Trophoblast cell (in vitro differentiated cells and primary cell): Measurements from ENCODE around the gene PBX1.

Experiments used
- DNase-seq, 2 donors: peaks; one replicate each; pipeline ENCODE4 v3.0.0-alpha.2; 2016
- H2AFZ ChIP-seq: 2 replicates; pipeline ENCODE4 v1.6.1; 2013; ENCODE audit warnings: low read length, moderate library complexity, mild to moderate bottlenecking; ENCODE audit not compliant: insufficient read depth, poor library complexity
- H2AK5ac ChIP-seq: 2 replicates; pipeline ENCODE4 v1.6.1; 2013; ENCODE audit warnings: mild to moderate bottlenecking, low read length
- H2BK120ac ChIP-seq: 2 replicates; pipeline ENCODE4 v1.6.1; 2013; ENCODE audit warnings: low read length, mild to moderate bottlenecking, moderate library complexity; ENCODE audit not compliant: insufficient read depth, poor library complexity
- H2BK12ac ChIP-seq: 2 replicates; pipeline ENCODE4 v1.6.1; 2013; ENCODE audit warnings: mild to moderate bottlenecking, low read length, moderate library complexity
- H2BK5ac ChIP-seq: 2 replicates; pipeline ENCODE4 v1.6.1; 2013; ENCODE audit warnings: low read length, low read depth, moderate library complexity, mild to moderate bottlenecking; ENCODE audit not compliant: poor library complexity
- H3K14ac ChIP-seq: 2 replicates; pipeline ENCODE4 v1.6.1; 2013; ENCODE audit warnings: mild to moderate bottlenecking, low read length
- H3K18ac ChIP-seq: 2 replicates; pipeline ENCODE4 v1.6.1; 2013; ENCODE audit warnings: mild to moderate bottlenecking, low read length
- H3K23ac ChIP-seq: 2 replicates; pipeline ENCODE4 v1.6.1; 2013; ENCODE audit warnings: low read length
- H3K27ac ChIP-seq: 2 replicates; pipeline ENCODE4 v1.5.1; 2013; ENCODE audit warnings: low read depth, mild to moderate bottlenecking, inconsistent platforms, low read length, moderate library complexity
- H3K27me3 ChIP-seq: 2 replicates; pipeline ENCODE4 v1.6.1; 2013; ENCODE audit warnings: inconsistent platforms, mild to moderate bottlenecking, low read length, moderate library complexity; ENCODE audit not compliant: insufficient read depth
- H3K36me3 ChIP-seq, 2 experiments: 1 replicate in 1 of 2; 2 replicates in 1 of 2; pipeline ENCODE4 v1.6.1; 2013; ENCODE audit warnings: low read length in 2 of 2, mild to moderate bottlenecking in 2 of 2, moderate library complexity in 1 of 2; ENCODE audit not compliant: insufficient read depth in 2 of 2, control insufficient read depth in 1 of 2
- H3K4ac ChIP-seq: 2 replicates; pipeline ENCODE4 v1.6.1; 2013; ENCODE audit warnings: low read depth, mild to moderate bottlenecking, low read length, moderate library complexity
- H3K4me1 ChIP-seq, 2 experiments: 1 replicate in 1 of 2; 2 replicates in 1 of 2; pipeline ENCODE4 v1.6.1; 2013; ENCODE audit warnings: low read length in 2 of 2, mild to moderate bottlenecking in 2 of 2, moderate library complexity in 1 of 2; ENCODE audit not compliant: insufficient read depth in 2 of 2, control insufficient read depth in 1 of 2
- H3K4me2 ChIP-seq: 2 replicates; pipeline ENCODE4 v1.6.1; 2013; ENCODE audit warnings: inconsistent platforms, mild to moderate bottlenecking, low read length, moderate library complexity
- H3K4me3 ChIP-seq: 2 replicates; pipeline ENCODE4 v1.5.1; 2013; ENCODE audit warnings: mild to moderate bottlenecking, low read depth, low read length, inconsistent platforms
- H3K79me1 ChIP-seq: one replicate; pipeline ENCODE4 v1.6.1; 2013; ENCODE audit warnings: low read length
- H3K79me2 ChIP-seq: 2 replicates; pipeline ENCODE4 v1.6.1; 2013; ENCODE audit warnings: low read length, mild to moderate bottlenecking; ENCODE audit not compliant: control insufficient read depth, insufficient read depth, poor library complexity
- H3K9ac ChIP-seq: 2 replicates; pipeline ENCODE4 v1.6.1; 2013; ENCODE audit warnings: mild to moderate bottlenecking, low read length
- H3K9me3 ChIP-seq: 2 replicates; pipeline ENCODE4 v1.6.1; 2013; ENCODE audit warnings: low read depth, mild to moderate bottlenecking, control low read depth, inconsistent platforms, low read length; ENCODE audit not compliant: insufficient read depth
- H4K12ac ChIP-seq: 2 replicates; pipeline ENCODE4 v1.6.1; 2013; ENCODE audit warnings: low read depth, mild to moderate bottlenecking, low read length, moderate library complexity
- H4K8ac ChIP-seq: 2 replicates; pipeline ENCODE4 v1.6.1; 2013; ENCODE audit warnings: low read depth, mild to moderate bottlenecking, low read length, moderate library complexity
- H4K91ac ChIP-seq: one replicate; pipeline ENCODE4 v1.6.1; 2013; ENCODE audit warnings: low read depth, mild to moderate bottlenecking, low read length, moderate library complexity
- WGBS: extraction: QIAGEN DNeasy Blood & Tissue Kit; methylation state at CpG from one replicate; pipeline ENCODE4 v1.1.7; 2013; ENCODE audit warnings: missing lambda C conversion rate; ENCODE audit not compliant: insufficient read length, insufficient coverage; ENCODE audit errors: extremely low coverage; 5-methylcytosine and 5-hydroxymethylcytosine counted together

Gene PBX1

DNA sequence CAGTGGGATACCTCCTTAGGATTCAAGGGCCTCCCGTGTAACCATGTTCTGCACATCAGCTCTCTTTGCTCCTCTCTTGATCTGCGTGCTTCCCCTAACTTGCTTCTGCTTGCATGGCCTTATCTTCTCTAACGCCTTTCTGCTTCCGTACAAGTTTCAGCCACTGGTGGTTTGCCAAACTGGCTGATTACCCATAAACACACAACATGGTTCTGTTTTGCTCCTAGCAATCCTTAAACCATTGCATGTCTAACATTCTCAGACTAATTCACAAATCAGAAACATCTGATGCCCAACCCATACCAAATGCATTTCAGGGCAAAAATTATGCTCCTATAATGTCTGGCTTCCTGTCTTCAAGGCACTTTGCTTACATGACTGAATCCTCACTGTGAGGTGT, 166.4 kb downstream of the PBX1 start:
- DNase-seq, result peak in 1 of 2 donors; percentile 56
- no CpG with 5 or more reads among the region's 4 CpGs for WGBS
- H3K4me2 ChIP-seq, result no peak overlapping the region
- H3K36me3 ChIP-seq, result no peaks in the 10 kb centered on the region
- no peak overlapping the region for H2BK5ac ChIP-seq
- no peak overlapping the region for H3K4me3 ChIP-seq
- peaks cover 1% of the 10 kb centered on the region for H3K9me3 ChIP-seq
- H2AK5ac ChIP-seq, result no peak overlapping the region
- H2BK120ac ChIP-seq, result peak overlapping the region; percentile 10
- peak overlapping the region; percentile 51 for H3K18ac ChIP-seq
- H3K23ac ChIP-seq, result no peak overlapping the region
- no peak overlapping the region for H3K4ac ChIP-seq
- H3K14ac ChIP-seq, result no peak overlapping the region
- no peak overlapping the region for H3K27ac ChIP-seq
- H3K27me3 ChIP-seq, result no peaks in the 10 kb centered on the region
- H2AFZ ChIP-seq, result no peak overlapping the region
- H3K79me2 ChIP-seq, result no peaks in the 10 kb centered on the region
- peaks cover 4 to 15% of the 10 kb centered on the region in 2 experiments for H3K4me1 ChIP-seq
- H4K12ac ChIP-seq, result no peak overlapping the region
- peak overlapping the region; percentile 6 for H4K91ac ChIP-seq
- H4K8ac ChIP-seq, result peak overlapping the region; percentile 1
- H2BK12ac ChIP-seq, result no peak overlapping the region
- peaks cover 9% of the 10 kb centered on the region for H3K79me1 ChIP-seq
- no peak overlapping the region for H3K9ac ChIP-seq

DNA sequence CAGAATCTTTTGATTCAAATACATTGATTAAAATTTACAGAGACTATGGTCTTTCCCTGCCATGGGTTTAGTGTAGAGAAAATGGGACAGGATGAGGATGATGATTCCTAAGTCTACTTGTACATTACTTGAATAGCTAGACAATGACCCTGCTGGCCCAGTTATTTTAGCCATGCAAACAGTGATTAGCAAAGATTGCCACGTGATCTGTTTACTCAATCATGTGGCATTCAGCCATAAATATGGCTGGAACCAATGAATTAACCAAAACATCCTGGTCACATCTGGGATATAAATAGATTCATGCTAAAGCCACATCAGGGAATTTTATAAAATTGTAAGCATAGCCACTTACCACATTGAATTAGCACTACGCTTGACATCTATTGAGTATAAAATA, 167.3 kb downstream of the PBX1 start:
- Histone ChIP-seq H3K9ac (no peak overlapping the region), H2AFZ (no peak overlapping the region), H3K27me3 (no peaks in the 10 kb centered on the region), H3K9me3 (peaks cover 1% of the 10 kb centered on the region), H3K4me2 (no peak overlapping the region), H4K12ac (no peak overlapping the region), H3K79me2 (no peaks in the 10 kb centered on the region), H2BK5ac (no peak overlapping the region), H3K27ac (no peak overlapping the region), H4K8ac (no peak overlapping the region), H4K91ac (no peak overlapping the region), H3K4me3 (no peak overlapping the region), H2BK120ac (no peak overlapping the region), H3K14ac (no peak overlapping the region), H2BK12ac (no peak overlapping the region), H3K79me1 (peaks cover 4% of the 10 kb centered on the region), H3K4ac (no peak overlapping the region), H3K36me3 (no peaks in the 10 kb centered on the region), H3K4me1 (peaks cover 2 to 7% of the 10 kb centered on the region in 2 experiments), H3K23ac (no peak overlapping the region), H2AK5ac (no peak overlapping the region), H3K18ac (no peak overlapping the region)
- peak; percentile 81 to 93 for DNase-seq
- WGBS, result no CpG with 5 or more reads among the region's 2 CpGs

DNA sequence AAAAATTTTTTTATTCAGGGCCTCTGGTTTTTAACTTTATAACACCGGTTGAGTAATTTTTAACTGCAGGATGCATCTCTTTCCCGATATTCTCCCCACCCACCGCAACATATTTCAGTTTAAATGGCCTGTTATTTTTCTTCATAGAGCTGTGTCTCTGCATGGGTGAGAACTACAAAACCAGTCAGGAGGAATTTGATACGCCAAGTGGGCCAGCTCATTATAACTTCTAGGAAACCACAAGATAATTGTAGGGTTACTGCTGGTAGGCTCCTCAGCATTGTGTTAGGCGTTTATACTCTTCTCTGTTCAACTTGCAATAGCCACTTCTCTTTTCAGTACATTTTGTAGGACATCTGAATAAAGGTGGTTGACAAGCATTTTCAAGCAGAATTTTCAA, 169.7 kb downstream of the PBX1 start:
- Histone ChIP-seq H4K12ac (no peak overlapping the region), H2AFZ (no peak overlapping the region), H3K4ac (no peak overlapping the region), H3K14ac (no peak overlapping the region), H2AK5ac (no peak overlapping the region), H3K4me3 (no peak overlapping the region), H2BK5ac (no peak overlapping the region), H3K23ac (no peak overlapping the region), H4K91ac (no peak overlapping the region), H2BK120ac (no peak overlapping the region), H3K4me1 (peaks cover 2 to 9% of the 10 kb centered on the region in 2 experiments), H3K79me2 (no peaks in the 10 kb centered on the region), H3K4me2 (no peak overlapping the region), H4K8ac (no peak overlapping the region), H3K27ac (no peak overlapping the region), H3K79me1 (peaks cover 9% of the 10 kb centered on the region), H3K18ac (no peak overlapping the region), H3K9me3 (no peaks in the 10 kb centered on the region), H3K9ac (no peak overlapping the region), H2BK12ac (no peak overlapping the region), H3K36me3 (peaks cover 0 to 4% of the 10 kb centered on the region in 2 experiments), H3K27me3 (no peaks in the 10 kb centered on the region)
- DNase-seq, result no peak
- no CpG with 5 or more reads among the region's 5 CpGs for WGBS

GRCh38 chr1:164731161-164731876, 172.3 kb downstream of the PBX1 start:
- H3K4me1 ChIP-seq, result peaks cover 6 to 12% of the 10 kb centered on the region in 2 experiments
- H2BK12ac ChIP-seq, result no peak overlapping the region
- no peak overlapping the region for H2AK5ac ChIP-seq
- H2BK120ac ChIP-seq, result peak overlapping the region; percentile 21
- H4K8ac ChIP-seq, result no peak overlapping the region
- H3K9ac ChIP-seq, result no peak overlapping the region
- DNase-seq, result no peak
- H3K23ac ChIP-seq, result no peak overlapping the region
- no peak overlapping the region for H2BK5ac ChIP-seq
- no peaks in the 10 kb centered on the region for H3K27me3 ChIP-seq
- H3K9me3 ChIP-seq, result no peaks in the 10 kb centered on the region
- H2AFZ ChIP-seq, result no peak overlapping the region
- no peak overlapping the region for H4K91ac ChIP-seq
- no peak overlapping the region for H3K4me2 ChIP-seq
- no peak overlapping the region for H3K27ac ChIP-seq
- H4K12ac ChIP-seq, result no peak overlapping the region
- H3K36me3 ChIP-seq, result peaks cover 0 to 4% of the 10 kb centered on the region in 2 experiments
- no peak overlapping the region for H3K14ac ChIP-seq
- H3K4ac ChIP-seq, result no peak overlapping the region
- H3K79me2 ChIP-seq, result no peaks in the 10 kb centered on the region
- H3K4me3 ChIP-seq, result no peak overlapping the region
- no CpG with 5 or more reads among the region's 11 CpGs for WGBS
- H3K18ac ChIP-seq, result peak overlapping the region; percentile 22
- peaks cover 13% of the 10 kb centered on the region for H3K79me1 ChIP-seq
